Uterus (tissue), 4 donors: ENCODE results near the gene SLC25A53. TPM values are rescaled to one million over a fixed set of nuclear protein-coding genes. Genes with fewer than 3 reads are reported as not detected.
"Not testable (repeated sequence)": the region's sequence is repeated elsewhere in the genome, so short reads cannot be mapped to it uniquely, and the experiment has no call there.

Experiments used
- DNase-seq, 2 donors: peaks; one replicate each; pipeline ENCODE4 v3.0.0-alpha.2; 2019 to 2020
- H3K27ac ChIP-seq, 2 donors: fragments of 200-600 bp; sonication (generic); 1 replicate in 1 of 2; 2 replicates in 1 of 2; pipeline ENCODE4 v1.5.1; 2016 to 2018
- H3K27me3 ChIP-seq, 2 donors: fragments of 200-600 bp; sonication (generic); one replicate each; pipeline ENCODE4 v1.5.1; 2018 to 2019; ENCODE audit warnings: control low read depth in 1 of 2
- H3K36me3 ChIP-seq, 2 donors: fragments of 200-600 bp; sonication (generic); one replicate each; pipeline ENCODE4 v1.5.1; 2019; ENCODE audit warnings: control low read depth in 1 of 2
- H3K4me1 ChIP-seq, 2 donors: fragments of 200-600 bp; sonication (generic); one replicate each; pipeline ENCODE4 v1.5.1; 2018 to 2019; ENCODE audit warnings: control low read depth in 1 of 2
- H3K4me3 ChIP-seq, 2 donors: fragments of 200-600 bp; sonication (generic); 1 replicate in 1 of 2; 2 replicates in 1 of 2; pipeline ENCODE4 v1.5.1; 2018 to 2019; ENCODE audit warnings: mild to moderate bottlenecking in 1 of 2
- H3K9me3 ChIP-seq, 2 donors: fragments of 200-600 bp; sonication (generic); one replicate each; pipeline ENCODE4 v1.5.1; 2019; ENCODE audit warnings: control low read depth in 1 of 2
- CTCF ChIP-seq, 4 experiments: fragments of 200-600 bp in 2 of 4; fragments of 450-650 bp in 2 of 4; sonication (generic) in 2 of 4; IDR thresholded peaks; one replicate each; pipeline ENCODE4 v1.5.1; 2016 to 2019; ENCODE audit warnings: antibody characterized with exemption in 4 of 4, mild to moderate bottlenecking in 2 of 4, moderate library complexity in 1 of 4
- POLR2A ChIP-seq, 2 donors: fragments of 450-650 bp; IDR thresholded peaks; one replicate each; pipeline ENCODE4 v1.6.1; 2016; ENCODE audit warnings: antibody characterized with exemption in 2 of 2, mild to moderate bottlenecking in 1 of 2, moderate library complexity in 1 of 2
- intact Hi-C: fragments of 100-400 bp; cut with DNase I; formaldehyde crosslinking; loops from one replicate; pipeline ENCODE4 v1.15.1; 2023; ENCODE audit warnings: low total_unique reads
- total RNA-seq, 4 donors: library from RNA; depleted of rRNA in 3 of 4; stranded (reverse); fragments of >200 nt in 3 of 4; gene quantifications; one replicate each; pipeline versions ENCODE4 v1.1.0 to v1.2.4, GENCODE V29; 2014 to 2023
- donor health status: DM: yes; HTN: yes; CAD: no.

SLC25A53 gene
- total RNA-seq, 4 donors from 2014 or later, result 10.2 to 22.4 (median 19.2) TPM; not detected in 1

GRCh38 chrX:104117759-104118158 is 39.0 kb downstream of the SLC25A53 start:
- DNase-seq, result no peak
- no peak overlapping the region for H3K27ac ChIP-seq
- no peaks in the 10 kb centered on the region for H3K27me3 ChIP-seq
- no peak overlapping the region for H3K4me3 ChIP-seq
- TF ChIP-seq CTCF (IDR thresholded peaks at IDR 0.05) (no peak), POLR2A (IDR thresholded peaks at IDR 0.05) (no peak)
- no peaks in the 10 kb centered on the region for H3K36me3 ChIP-seq
- no peaks in the 10 kb centered on the region for H3K4me1 ChIP-seq
- no peaks in the 10 kb centered on the region for H3K9me3 ChIP-seq
- intact Hi-C loops, result no loop called here

DNA sequence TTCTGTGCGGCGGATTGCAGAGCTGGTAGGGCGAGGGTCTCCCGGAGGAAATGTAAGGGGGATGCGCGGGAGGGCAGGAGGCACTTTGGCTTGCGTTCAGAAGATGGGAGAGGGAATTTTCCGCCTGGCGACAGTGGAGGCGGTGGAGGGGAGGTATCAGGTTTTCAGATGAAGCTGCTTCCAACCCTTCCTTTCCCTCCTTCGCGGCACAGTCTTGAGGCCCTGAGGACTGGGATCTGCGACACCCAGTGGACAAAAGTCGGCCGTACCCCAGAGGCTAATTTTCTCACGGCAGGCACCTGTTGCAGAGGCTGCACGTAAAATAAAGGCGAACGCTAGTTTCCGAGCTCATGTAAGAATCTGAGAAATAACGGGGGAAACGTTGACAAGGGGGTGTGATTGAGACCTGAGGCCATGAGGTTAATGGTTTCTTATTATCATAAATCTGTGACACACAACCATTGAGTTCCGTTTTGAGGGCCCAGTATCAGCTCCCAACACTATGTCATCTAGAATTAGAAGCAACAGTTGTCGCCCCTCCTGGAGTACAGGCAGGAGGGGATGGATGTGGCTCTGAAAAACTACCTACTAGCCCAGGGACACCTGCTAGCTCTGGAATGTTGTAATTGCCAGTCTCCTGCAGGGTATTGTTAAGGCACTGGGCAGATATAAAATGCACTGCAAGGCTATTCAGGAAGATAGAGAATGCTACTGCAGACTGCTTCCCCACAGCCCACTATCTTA is 43.4 kb downstream of the SLC25A53 start:
- peak; percentile 42 to 47 for DNase-seq
- Histone ChIP-seq H3K27ac (peak overlapping the region; percentile 68 to 89), H3K4me3 (peak overlapping the region; percentile 43 to 51), H3K9me3 (no peaks in the 10 kb centered on the region), H3K27me3 (no peaks in the 10 kb centered on the region), H3K4me1 (no peaks in the 10 kb centered on the region), H3K36me3 (no peaks in the 10 kb centered on the region)
- intact Hi-C loops, result no loop called here
- TF ChIP-seq POLR2A (IDR thresholded peaks at IDR 0.05) (no peak), CTCF (IDR thresholded peaks at IDR 0.05) (peak; percentile 21 to 42 (median 34))

DNA sequence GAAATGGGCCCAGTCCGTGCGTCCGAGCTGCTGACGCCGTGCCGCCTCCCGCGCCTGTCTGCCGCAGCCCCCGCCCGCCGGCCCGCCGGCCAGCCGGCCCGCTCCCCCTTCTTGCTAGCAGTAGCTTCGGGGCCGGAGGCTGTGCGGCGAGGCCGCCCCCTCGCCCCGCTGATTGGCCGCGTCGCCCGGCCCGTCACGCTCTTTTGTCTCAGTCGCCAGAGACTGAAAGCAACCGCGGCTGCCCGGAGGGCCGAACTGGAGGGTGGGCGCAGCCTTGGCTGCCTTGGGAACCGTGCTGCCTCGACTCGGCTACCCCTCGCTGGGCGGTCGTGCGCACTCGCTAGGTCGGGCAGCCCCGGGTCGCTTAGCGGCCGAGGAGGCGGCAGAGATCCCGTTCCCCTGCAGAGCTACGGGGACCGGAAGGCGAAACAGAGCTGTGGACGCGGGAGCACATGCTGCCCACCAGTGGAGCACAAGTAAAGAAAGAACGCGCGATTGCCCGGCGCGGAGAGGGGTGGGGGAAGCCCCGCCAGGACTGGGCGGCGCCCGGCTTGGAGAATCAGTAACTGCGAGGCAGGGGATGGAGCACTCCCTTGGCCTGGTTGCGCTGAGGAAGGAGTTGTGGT is 44.4 kb downstream of the SLC25A53 start, which contains the start of gene ZCCHC18:
TSS of gene ZCCHC18 (plus strand) at position 198 of the 626 bp plus-strand sequence. CDS start 1,589 bp downstream, outside the sequence.
- peak; percentile 54 to 66 for DNase-seq
- H3K27ac ChIP-seq, result peak within 1 kb of the TSS; percentile 68 to 89
- intact Hi-C loops, result no loop called here

DNA sequence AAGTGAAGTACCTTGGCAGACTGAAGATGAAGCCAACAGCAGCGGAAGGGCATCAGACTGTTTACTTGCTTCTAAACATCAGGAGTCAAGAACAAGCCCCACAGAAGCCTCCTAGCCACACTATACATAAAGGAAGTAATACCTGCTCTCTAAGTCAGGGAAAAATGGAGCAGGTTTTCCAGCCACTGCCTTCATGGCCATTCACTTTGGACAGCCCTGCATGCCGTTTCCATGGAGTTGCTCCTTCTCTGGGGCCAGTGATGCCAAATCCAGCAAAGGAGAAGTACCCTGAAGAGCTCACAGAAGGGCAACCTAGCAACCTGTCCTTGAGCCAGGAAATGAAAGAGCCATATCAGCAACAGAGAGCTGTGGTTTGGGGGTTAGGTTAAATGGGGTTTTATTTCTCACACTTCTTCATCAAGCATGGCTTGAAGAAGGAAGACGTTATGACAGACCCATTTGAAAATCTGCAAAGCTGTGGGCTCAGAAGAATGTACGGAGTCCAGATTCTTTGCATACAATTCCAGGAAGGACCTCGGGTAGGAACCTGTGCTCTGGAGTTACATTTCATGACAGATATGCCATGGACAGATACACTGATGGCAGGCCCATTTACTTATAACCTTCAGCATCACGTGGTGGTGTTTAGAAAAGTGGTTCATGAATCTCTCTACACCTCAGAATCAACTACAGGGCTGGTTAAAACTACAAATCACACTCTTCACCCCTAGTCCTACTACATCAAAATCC is 46.1 kb downstream of the SLC25A53 start:
- H3K4me1 ChIP-seq, intact Hi-C loops, H3K27me3 ChIP-seq: not testable (repeated sequence)

More for the DNA sequence above, 44.4 kb downstream of the SLC25A53 start, which contains the start of gene ZCCHC18:
- H3K27me3 ChIP-seq, result no peaks in the 10 kb centered on the region
- H3K9me3 ChIP-seq, result no peaks in the 10 kb centered on the region
- no peaks in the 10 kb centered on the region for H3K36me3 ChIP-seq
- peak within 1 kb of the TSS; percentile 43 to 51 for H3K4me3 ChIP-seq
- TF ChIP-seq CTCF (IDR thresholded peaks at IDR 0.05), result no peak
- peak in 1 of 2 donors; percentile 44 for TF ChIP-seq POLR2A (IDR thresholded peaks at IDR 0.05)
- no peaks in the 10 kb centered on the region for H3K4me1 ChIP-seq

DNA sequence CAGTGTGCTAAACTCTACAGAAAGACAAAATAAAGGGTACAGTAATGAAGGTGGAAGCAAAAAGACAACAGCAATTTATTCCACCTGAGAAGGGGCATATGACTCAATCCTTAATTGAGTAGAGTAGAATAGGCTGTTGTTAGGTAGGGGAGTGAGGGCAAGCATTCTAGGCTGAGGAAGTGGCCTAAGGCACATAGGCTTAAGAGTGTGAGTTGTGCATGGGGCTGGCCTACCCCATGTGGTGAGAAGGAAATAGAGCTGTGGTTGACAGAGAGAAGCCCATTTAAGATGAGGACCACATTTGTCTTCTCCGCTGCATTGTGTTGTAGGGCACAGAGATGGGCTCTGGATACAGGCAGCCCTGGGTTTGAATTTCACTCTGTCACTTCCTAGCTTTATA is 47.9 kb downstream of the SLC25A53 start:
- DNase-seq, result no peak
- Histone ChIP-seq H3K27me3 (no peaks in the 10 kb centered on the region), H3K4me3 (no peak overlapping the region), H3K4me1 (no peaks in the 10 kb centered on the region), H3K36me3 (no peaks in the 10 kb centered on the region), H3K27ac (no peak overlapping the region), H3K9me3 (no peaks in the 10 kb centered on the region)
- intact Hi-C loops, result no loop called here
- TF ChIP-seq CTCF (IDR thresholded peaks at IDR 0.05), result no peak
- no peak for TF ChIP-seq POLR2A (IDR thresholded peaks at IDR 0.05)

More for the DNA sequence above, 46.1 kb downstream of the SLC25A53 start:
- DNase-seq, H3K9me3 ChIP-seq, H3K4me3 ChIP-seq, H3K36me3 ChIP-seq, H3K27ac ChIP-seq: not testable (repeated sequence)
